NCI-H1417 treated with DMSO at 0.1 percent for 48 hours (cell line): ENCODE measurements around the gene ADGRG3.
"Not testable (repeated sequence)": the region's sequence is repeated elsewhere in the genome, so short reads cannot be mapped to it uniquely, and the experiment has no call there.

Source experiments
- DNase-seq: peaks from one replicate; lab custom pipeline; 2025; lab: John Stamatoyannopoulos, UW

The ADGRG3 gene

DNA sequence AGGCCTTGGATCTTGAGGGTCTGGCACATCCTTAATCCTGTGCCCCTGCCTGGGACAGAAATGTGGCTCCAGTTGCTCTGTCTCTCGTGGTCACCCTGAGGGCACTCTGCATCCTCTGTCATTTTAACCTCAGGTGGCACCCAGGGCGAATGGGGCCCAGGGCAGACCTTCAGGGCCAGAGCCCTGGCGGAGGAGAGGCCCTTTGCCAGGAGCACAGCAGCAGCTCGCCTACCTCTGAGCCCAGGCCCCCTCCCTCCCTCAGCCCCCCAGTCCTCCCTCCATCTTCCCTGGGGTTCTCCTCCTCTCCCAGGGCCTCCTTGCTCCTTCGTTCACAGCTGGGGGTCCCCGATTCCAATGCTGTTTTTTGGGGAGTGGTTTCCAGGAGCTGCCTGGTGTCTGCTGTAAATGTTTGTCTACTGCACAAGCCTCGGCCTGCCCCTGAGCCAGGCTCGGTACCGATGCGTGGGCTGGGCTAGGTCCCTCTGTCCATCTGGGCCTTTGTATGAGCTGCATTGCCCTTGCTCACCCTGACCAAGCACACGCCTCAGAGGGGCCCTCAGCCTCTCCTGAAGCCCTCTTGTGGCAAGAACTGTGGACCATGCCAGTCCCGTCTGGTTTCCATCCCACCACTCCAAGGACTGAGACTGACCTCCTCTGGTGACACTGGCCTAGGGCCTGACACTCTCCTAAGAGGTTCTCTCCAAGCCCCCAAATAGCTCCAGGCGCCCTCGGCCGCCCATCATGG, 4.0 kb upstream of the ADGRG3 start:
- no peak for DNase-seq

DNA sequence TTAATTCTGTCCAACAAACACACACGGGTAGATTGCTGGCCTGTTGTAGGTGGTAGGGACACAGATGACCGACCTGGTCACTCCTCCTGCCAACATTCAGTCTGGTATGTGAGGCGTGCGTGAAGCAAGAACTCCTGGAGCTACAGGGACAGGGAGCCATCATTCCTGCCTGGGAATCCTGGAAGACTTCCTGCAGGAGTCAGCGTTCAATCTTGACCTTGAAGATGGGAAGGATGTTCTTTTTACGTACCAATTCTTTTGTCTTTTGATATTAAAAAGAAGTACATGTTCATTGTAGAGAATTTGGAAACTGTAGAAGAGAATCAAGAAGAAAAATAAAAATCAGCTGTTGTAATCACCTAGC, 3.5 kb upstream of the ADGRG3 start:
- DNase-seq, result no peak

GRCh38 chr16:57665541-57665940, 2.6 kb upstream of the ADGRG3 start:
- DNase-seq, result no peak

DNA sequence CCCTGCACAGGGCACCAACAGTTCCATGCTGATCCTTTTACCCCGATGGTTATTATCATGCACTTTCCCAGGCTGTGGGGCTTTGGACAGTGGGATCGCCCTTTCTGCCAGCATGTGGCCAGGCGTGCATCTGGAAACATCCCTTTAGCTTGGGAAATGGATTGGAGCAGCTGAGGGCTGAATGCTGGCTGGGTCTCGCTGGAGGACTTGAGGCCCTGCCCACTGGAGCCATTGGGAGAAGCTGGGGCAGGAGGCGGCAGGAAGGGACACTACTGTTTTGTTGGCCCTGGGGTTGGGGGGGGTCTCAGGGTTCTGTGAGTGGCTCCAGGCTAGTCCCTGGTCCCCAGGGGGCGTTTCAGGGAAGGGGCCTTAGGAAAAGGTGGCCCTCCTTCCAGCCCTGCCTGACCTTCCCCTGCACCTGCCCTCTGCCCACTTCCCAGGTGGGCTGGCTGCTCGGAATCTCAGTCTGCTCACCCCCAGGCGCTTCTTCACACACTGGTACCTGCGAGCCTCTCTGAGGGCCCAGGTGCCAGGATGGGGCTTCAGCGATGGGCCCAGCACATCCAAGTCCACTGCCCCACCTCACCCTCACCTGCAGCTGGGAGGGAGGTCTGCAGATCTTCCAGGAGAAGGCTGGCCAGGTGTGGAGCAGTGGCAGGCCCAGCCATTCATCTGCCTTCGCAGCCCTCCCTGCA, 1.6 kb upstream of the ADGRG3 start:
- DNase-seq, result no peak

DNA sequence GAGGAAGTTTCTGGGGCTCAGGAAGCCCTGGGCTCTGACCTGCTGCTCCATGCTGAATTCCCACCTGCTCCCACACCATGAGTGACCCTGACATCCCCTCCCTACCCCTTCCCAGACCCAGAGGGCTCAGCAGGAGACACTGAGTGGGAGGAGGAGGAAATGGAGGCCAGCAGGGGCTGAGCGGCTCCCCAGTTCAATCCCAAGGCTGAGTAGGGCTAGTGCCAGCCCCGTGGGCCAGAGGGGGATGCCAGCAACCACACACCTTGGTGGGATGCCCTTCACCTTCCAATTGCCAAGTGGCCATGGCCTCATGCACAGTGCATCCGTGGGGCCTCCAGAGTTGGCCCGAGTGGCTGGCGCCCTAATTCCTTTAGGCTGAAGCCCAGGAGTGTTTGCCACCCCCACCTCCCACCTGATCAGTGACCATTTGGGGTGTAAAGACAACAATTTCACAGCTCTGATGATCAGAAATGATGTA, 1.0 kb upstream of the ADGRG3 start:
- DNase-seq, result no peak

DNA sequence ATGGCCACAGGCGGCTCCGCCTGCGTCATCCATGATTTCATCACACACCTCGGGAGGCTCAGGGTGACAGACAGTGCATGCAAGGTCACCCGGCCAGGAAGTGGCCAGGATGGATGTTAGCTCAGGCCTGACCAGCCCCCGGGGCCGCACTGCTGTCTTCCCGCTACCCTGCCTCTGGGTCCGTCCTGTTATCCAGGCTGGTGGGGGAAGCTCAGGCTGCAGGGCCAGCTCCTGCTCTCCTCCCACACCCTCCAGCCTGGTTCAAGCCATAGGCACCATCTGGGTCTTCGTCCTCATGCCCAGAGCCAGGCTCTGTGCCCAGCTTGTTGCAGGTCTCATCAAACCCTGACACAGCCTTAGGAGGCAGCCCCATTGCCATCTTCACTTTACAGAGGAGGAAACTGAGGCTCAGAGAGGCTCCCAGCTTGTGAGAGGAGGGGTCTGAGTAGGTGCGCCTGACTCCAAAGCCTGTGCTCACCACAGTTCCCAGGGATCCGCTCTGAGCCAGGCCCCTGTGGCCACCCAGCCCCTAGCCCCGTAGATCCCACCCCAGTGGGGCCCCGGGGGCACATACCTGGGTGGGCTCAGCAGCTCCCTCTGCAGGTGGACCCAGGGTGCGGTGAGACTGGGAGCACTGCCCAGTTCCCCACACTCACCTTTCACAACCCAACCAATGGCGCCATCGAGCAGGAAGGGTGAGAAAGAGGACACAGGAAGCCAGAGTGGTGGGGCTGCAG, 412 bp upstream of the ADGRG3 start:
- DNase-seq, result no peak

DNA sequence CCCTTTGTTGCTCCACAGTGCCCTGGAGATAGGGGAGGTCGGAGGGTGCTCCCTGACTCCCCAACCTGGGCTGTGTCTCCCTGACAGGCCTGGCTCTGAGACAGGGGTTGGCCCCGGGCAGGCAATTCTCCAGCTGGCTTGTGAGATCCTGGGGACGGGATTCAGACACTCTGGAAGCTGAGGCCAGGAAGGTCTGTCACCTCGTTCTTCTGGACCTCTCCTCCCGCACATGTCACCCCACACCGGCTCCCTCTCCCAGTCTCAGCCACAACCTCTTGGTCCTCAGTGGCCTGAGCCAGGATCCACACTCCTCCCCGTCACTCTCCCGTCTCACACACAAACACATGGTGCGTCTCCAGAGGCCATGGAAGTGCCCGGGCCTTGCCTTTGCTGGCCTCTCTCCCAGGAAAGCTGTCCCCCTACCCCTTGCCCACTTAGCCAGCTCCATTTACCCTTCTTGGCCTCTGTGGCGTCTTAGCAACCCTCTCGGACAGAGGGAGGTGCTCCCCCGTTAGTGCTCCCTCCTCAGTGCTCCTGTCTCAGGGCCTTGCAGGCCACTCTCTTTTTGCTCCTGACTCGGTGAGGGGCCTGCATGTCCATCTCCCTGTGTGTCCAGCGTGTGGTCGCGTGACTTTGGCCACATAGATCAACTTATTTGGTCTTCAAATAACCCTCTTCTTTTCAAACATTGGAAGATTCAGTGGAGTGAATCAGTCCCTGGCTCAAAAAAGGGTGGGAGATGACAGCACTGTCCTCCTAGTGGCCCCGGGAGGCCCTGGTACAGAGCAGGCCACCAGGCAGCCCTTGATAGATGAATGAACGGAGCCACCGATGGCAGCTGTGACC, 747 bp downstream of the ADGRG3 start:
- no peak for DNase-seq

GRCh38 chr16:57669476-57670162, 1.5 kb downstream of the ADGRG3 start:
- no peak for DNase-seq

- DNase-seq, result no peak
Observed at GRCh38 chr16:57670196-57670595, 2.1 kb downstream of the ADGRG3 start.

- not testable (repeated sequence) for DNase-seq
Observed at GRCh38 chr16:57671451-57671850, 3.3 kb downstream of the ADGRG3 start.

GRCh38 chr16:57672416-57672815, 4.3 kb downstream of the ADGRG3 start:
- DNase-seq, result no peak

GRCh38 chr16:57672824-57673223, 4.7 kb downstream of the ADGRG3 start:
- no peak for DNase-seq

- DNase-seq, result no peak
Observed at GRCh38 chr16:57675741-57676551, 7.8 kb downstream of the ADGRG3 start.

- DNase-seq, result no peak
Observed at GRCh38 chr16:57676553-57677085, 8.5 kb downstream of the ADGRG3 start.

- no peak for DNase-seq
Observed at GRCh38 chr16:57677622-57678369, 9.7 kb downstream of the ADGRG3 start.

DNA sequence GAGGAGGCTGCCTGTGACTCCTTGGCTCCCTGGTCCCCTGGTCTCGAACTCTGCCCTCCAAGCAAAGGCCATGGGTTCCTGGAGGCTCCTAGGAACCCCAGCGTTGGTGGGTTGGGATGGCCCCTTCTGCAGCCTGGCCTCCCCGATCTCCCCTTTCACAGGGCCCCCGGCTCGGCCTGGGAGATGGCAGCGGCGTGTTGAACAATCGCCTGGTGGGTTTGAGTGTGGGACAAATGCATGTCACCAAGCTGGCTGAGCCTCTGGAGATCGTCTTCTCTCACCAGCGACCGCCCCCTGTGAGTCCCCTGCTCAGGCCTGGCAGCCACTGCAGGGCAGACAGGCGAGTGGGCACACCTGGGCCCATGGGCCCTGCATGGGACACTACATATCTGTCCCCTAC, 10.9 kb downstream of the ADGRG3 start:
- DNase-seq, result no peak

DNA sequence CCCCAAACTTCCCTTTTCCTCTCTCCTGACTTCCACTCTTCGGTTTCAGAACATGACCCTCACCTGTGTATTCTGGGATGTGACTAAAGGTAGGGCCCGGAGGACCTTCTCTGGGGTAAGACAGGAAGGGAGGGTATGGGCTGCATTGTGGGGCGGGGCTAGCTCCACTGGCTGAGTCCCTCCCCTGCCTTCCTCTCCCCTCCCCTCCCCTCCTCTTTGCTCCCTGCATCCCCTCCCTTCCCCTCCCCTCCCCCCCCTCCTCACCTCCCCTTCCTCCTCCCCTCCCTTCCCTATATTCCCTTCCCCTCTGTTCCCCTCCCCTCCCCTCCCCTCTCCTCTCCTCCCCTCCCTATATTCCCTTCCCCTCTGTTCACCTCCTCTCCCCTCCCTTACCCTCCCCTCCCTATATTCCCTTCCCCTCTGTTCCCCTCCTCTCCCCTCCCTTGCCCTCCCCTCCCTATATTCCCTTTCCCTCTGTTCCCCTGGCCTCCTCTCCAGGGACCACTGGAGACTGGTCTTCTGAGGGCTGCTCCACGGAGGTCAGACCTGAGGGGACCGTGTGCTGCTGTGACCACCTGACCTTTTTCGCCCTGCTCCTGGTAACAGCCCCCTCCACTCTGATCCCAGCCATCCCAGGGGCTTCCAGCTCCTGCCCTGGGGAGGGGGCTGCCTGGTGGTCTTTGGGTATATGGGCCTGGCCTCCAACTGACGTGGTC, 11.8 kb downstream of the ADGRG3 start:
- DNase-seq, result no peak

DNA sequence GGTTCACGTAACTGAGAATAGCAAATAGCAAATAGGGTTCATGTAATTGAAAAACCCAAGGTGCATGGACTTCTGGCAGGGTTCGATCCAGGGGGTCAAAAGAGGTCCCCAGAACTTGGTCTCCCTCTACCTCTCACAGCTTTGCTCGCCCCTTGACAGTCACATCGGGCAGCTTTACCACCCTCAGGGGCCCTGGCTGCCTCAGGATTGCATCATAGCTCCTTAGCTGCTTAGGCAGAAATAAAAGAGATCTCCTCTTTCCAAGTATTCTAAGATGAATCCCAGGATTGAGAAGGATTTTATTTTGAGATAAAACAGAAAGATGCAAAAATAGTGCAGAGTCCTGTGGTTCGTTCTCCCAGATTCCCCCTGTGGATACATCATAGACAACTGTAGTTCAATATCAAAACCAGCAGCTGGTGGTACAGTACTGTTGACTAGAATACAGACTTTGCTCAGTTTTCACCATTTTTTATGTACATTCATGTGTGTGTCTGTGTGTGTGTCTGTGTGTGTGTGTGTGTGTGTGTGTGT, 12.8 kb downstream of the ADGRG3 start:
- DNase-seq, result no peak
